Measurements from ENCODE around the gene TMC2.

DNA sequence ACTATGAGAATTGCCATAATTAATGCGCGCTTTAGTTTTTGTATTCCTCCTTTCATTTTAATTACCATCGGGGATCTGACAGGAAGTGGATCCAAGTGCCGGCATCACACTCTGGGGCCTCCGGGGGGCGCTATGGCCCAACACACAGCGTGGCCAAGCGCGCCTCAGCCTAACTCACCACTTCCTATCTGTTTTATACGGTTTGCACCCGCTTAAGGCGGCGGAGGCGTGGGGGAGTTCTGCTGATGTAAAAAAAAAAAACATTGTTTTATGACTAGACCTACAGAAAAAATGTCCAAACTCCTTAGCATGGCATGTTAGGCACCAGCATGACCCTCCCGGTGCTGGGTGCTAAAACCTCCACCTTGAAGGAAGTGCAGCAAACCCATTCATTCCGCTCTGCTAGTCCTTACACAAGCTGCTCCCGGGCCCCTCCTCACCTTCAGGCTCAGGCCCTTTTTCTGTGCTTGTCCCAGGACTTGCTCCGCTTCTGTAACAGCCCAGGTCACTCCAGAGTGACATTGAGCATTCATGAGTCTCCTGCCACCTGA, 151.7 kb downstream of the TMC2 start:
- TF ChIP-seq FOXM1 (IDR thresholded peaks at IDR 0.05; ENCODE audit: borderline replicate concordance) (no peak), TARDBP (IDR thresholded peaks at IDR 0.05) (no peak), HDGF (IDR thresholded peaks at IDR 0.05; ENCODE audit: borderline replicate concordance) (no peak), SP1 (IDR thresholded peaks at IDR 0.05) (no peak), SUZ12 (IDR thresholded peaks at IDR 0.05) (no peak), ELF4 (IDR thresholded peaks at IDR 0.05) (no peak), ZNF384 (IDR thresholded peaks at IDR 0.05) (no peak)

Measured in HEK293T (cell line).